ENCODE results near the gene NTRK3. TPM values are rescaled to one million over a fixed set of nuclear protein-coding genes. Genes with fewer than 3 reads are reported as not detected.

The NTRK3 gene
- total and polyA plus RNA-seq, 8 donors: 0.13 to 1.1 (median 0.60) TPM

DNA sequence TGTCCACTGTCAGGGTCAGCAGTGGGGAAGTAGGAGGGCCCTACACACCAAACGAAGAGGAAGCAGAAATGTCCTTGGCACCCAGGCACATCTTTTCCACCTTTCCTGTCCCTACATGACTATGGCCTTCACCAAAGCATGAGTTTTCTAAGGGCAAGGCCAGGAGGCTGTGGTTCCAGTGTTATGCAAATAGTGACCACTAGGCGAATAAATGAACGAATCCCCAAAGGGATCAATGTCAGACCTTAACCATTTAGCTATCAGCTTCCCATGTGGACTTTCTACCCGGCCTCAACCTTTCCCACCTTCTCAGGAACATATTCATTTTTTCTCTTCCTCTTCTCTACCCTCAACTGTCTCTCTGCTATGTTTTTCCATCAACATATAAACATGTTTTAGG is 63.1 kb downstream of the NTRK3 start:
- no peak for DNase-seq
- intact Hi-C loops (cut with DNase I): no loop called here
- Histone ChIP-seq H3K9me3 (no peaks in the 10 kb centered on the region), H3K36me3 (no peaks in the 10 kb centered on the region), H3K4me1 (no peaks in the 10 kb centered on the region), H3K4me3 (no peak overlapping the region), H3K27ac (no peak overlapping the region), H3K27me3 (no peaks in the 10 kb centered on the region)
- ATAC-seq: no peak
- TF ChIP-seq, protein P1, sequence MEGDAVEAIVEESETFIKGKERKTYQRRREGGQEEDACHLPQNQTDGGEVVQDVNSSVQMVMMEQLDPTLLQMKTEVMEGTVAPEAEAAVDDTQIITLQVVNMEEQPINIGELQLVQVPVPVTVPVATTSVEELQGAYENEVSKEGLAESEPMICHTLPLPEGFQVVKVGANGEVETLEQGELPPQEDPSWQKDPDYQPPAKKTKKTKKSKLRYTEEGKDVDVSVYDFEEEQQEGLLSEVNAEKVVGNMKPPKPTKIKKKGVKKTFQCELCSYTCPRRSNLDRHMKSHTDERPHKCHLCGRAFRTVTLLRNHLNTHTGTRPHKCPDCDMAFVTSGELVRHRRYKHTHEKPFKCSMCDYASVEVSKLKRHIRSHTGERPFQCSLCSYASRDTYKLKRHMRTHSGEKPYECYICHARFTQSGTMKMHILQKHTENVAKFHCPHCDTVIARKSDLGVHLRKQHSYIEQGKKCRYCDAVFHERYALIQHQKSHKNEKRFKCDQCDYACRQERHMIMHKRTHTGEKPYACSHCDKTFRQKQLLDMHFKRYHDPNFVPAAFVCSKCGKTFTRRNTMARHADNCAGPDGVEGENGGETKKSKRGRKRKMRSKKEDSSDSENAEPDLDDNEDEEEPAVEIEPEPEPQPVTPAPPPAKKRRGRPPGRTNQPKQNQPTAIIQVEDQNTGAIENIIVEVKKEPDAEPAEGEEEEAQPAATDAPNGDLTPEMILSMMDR (IDR thresholded peaks at IDR 0.05): no peak
- FAIRE-seq: no peak
- WGBS, 2 donors: 34% methylated on average over 4 of the region's 4 CpGs

DNA sequence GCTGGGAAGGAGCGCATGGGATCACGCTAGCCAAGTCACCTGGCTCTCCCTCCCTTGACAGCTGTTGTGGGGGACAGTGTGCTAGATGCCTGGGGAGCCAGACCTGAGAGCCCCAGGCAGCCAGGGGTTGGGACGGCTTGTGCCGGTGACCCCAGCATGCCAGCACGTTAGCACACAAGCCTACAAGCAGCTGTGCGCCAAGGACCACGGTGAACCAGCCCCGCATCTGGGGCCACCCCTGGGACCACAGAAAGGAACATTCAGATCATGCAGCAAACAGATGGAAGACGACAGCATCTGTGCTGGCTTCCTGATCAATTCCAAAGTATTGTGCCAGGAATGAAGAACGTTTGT is 64.8 kb downstream of the NTRK3 start:
- no peak for FAIRE-seq
- H3K36me3 ChIP-seq: no peaks in the 10 kb centered on the region
- no peaks in the 10 kb centered on the region for H3K4me1 ChIP-seq
- intact Hi-C loops (cut with DNase I): no loop called here
- H3K27me3 ChIP-seq: no peaks in the 10 kb centered on the region
- 56 to 72% methylated on average over 10 of the region's 10 CpGs for WGBS, 2 donors
- no peaks in the 10 kb centered on the region for H3K9me3 ChIP-seq
- no peak overlapping the region for H3K4me3 ChIP-seq
- no peak for ATAC-seq
- no peak overlapping the region for H3K27ac ChIP-seq
- TF ChIP-seq, protein P1 (IDR thresholded peaks at IDR 0.05): no peak
- DNase-seq: no peak

DNA sequence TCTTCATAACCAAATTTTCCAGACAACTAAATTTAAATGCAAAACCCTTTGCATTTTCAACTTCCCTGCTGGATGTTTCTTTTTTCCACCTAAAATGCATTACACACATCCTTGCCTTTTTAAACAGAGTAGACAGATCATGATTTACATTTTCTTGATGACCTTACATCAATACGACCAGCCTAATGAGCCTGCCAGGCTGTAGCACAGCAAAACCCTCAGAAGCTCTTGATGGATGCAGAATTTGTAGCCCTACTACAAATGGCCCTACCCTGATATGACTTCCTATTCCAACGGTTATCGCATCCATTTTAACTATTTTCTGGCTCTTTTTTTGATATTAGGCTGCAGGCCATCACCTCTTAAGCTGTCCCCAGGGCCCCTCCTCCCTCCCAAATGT is 66.3 kb downstream of the NTRK3 start:
- WGBS, 2 donors: 53 to 66% methylated on average over 3 of the region's 3 CpGs
- no peaks in the 10 kb centered on the region for H3K36me3 ChIP-seq
- TF ChIP-seq, protein P1 (IDR thresholded peaks at IDR 0.05): no peak
- H3K9me3 ChIP-seq: no peaks in the 10 kb centered on the region
- no peak for FAIRE-seq
- H3K4me1 ChIP-seq: no peaks in the 10 kb centered on the region
- DNase-seq: no peak
- intact Hi-C loops (cut with DNase I): no loop called here
- no peak overlapping the region for H3K4me3 ChIP-seq
- ATAC-seq: no peak
- no peaks in the 10 kb centered on the region for H3K27me3 ChIP-seq
- H3K27ac ChIP-seq: no peak overlapping the region

DNA sequence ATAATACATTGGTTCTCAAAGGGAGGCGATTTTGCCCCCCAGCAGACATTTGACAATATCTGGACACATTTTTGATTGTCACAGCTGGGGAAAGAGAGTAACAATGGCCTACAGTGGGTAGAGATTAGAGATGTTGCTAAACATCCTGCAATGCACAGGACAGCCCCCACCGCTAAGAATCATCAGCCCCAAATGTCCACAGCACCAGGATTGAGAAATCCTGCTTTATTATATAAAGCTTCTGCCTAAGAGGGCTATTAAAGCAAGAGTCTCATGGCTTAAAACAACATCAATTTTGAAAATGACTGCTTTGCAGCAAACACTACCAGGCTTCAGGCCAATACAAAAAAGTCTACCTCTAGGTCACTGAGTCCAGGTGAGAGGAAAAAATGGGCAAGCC is 68.2 kb downstream of the NTRK3 start:
- Histone ChIP-seq H3K4me1 (no peaks in the 10 kb centered on the region), H3K4me3 (no peak overlapping the region), H3K36me3 (no peaks in the 10 kb centered on the region), H3K9me3 (no peaks in the 10 kb centered on the region), H3K27ac (no peak overlapping the region), H3K27me3 (no peaks in the 10 kb centered on the region)
- ATAC-seq: no peak
- no peak for DNase-seq
- WGBS, 2 donors: 57% methylated on average over 2 of the region's 2 CpGs
- TF ChIP-seq, protein P1 (IDR thresholded peaks at IDR 0.05): no peak
- intact Hi-C loops (cut with DNase I): no loop called here
- FAIRE-seq: no peak

DNA sequence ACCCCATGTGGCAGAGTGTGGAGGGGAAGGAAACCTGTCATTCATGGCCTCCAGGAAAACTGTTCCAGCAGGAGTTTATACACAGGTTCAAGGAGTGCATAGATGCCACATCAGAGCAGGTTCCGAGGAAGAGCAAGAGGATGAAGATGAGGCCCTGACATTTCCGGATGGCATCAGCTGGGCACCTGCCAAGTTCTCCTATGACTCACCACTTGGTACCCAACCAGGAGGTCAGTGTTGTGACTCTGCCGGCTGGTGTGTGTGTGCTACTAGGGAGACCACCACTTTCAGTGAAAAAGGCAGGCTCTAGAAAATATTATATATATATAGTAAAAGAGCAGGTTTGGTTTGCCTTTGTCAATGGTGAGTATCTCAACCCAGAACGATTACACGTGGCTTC is 69.3 kb downstream of the NTRK3 start:
- WGBS, 2 donors: 49 to 76% methylated on average over 5 of the region's 5 CpGs
- intact Hi-C loops (cut with DNase I): no loop called here
- FAIRE-seq (no peak), DNase-seq (no peak), ATAC-seq (no peak)
- no peaks in the 10 kb centered on the region for H3K4me1 ChIP-seq
- no peaks in the 10 kb centered on the region for H3K9me3 ChIP-seq
- no peaks in the 10 kb centered on the region for H3K27me3 ChIP-seq
- no peak overlapping the region for H3K27ac ChIP-seq
- TF ChIP-seq, protein P1 (IDR thresholded peaks at IDR 0.05): no peak
- H3K36me3 ChIP-seq: no peaks in the 10 kb centered on the region
- H3K4me3 ChIP-seq: no peak overlapping the region
